H1 (cell line): Measurements from ENCODE around the gene DICER1. TPM values are rescaled to one million over a fixed set of nuclear protein-coding genes. Genes with fewer than 3 reads are reported as not detected.

Source experiments
- CTCF ChIA-PET: fragments of 300-600 bp; sonication (Branson Sonifier 250); formaldehyde crosslinking; loops from one replicate; lab custom pipeline; 2021; ENCODE audit not compliant: partially characterized antibody; lab: Charles Lee
- POLR2A ChIA-PET: fragments of 300-600 bp; sonication (Branson Sonifier 250); formaldehyde crosslinking; loops from one replicate; lab custom pipeline; 2021; ENCODE audit warnings: inconsistent platforms; ENCODE audit not compliant: partially characterized antibody; lab: Charles Lee
- DNase-seq, 2 experiments: peaks; one replicate each; pipeline versions ENCODE4 v3.0.0 to v3.0.0-alpha.2; 2010 to 2022; ENCODE audit warnings: low spot score in 2 of 2, low read depth in 1 of 2, mixed read lengths in 1 of 2
- FAIRE-seq: peaks from 2 replicates; lab custom pipeline; 2011; peaks lifted over from hg19 to GRCh38; lab: Jason Lieb, UNC
- H2AFZ ChIP-seq: 2 replicates; pipeline ENCODE4 v1.8.1; 2012; ENCODE audit warnings: low read length, inconsistent platforms
- H2AK5ac ChIP-seq: 2 replicates; pipeline ENCODE4 v1.6.1; 2013; ENCODE audit warnings: low read depth, low read length
- H2BK120ac ChIP-seq: replicated peaks from 2 replicates; pipeline ENCODE3; 2013; ENCODE audit warnings: low read depth, low read length, inconsistent platforms
- H2BK12ac ChIP-seq: 2 replicates; pipeline ENCODE4 v1.6.1; 2013; ENCODE audit warnings: low read depth, low read length
- H2BK15ac ChIP-seq: 2 replicates; pipeline ENCODE4 v1.6.1; 2013; ENCODE audit warnings: low read length
- H2BK20ac ChIP-seq: 2 replicates; pipeline ENCODE4 v1.6.1; 2013; ENCODE audit warnings: low read length
- H2BK5ac ChIP-seq: 2 replicates; pipeline ENCODE4 v1.6.1; 2013; ENCODE audit warnings: low read depth, low read length
- H3K14ac ChIP-seq: 2 replicates; pipeline ENCODE4 v1.6.1; 2013; ENCODE audit warnings: inconsistent platforms; ENCODE audit not compliant: insufficient read length
- H3K18ac ChIP-seq: 2 replicates; pipeline ENCODE4 v1.6.1; 2013; ENCODE audit warnings: low read length; ENCODE audit errors: extremely low read depth
- H3K23ac ChIP-seq: 2 replicates; pipeline ENCODE4 v1.6.1; 2013; ENCODE audit warnings: inconsistent platforms; ENCODE audit not compliant: insufficient read length
- H3K23me2 ChIP-seq: 2 replicates; pipeline ENCODE4 v1.6.1; 2013; ENCODE audit warnings: low read depth, low read length
- H3K27ac ChIP-seq: 2 replicates; pipeline ENCODE4 v1.6.1; 2011; ENCODE audit warnings: low read depth, low read length, inconsistent platforms
- H3K27me3 ChIP-seq, 4 experiments: replicated peaks in 1 of 4; 1 replicate in 1 of 4; 2 replicates in 3 of 4; pipeline versions ENCODE4 v1.6.1 to v1.8.1; 2011 to 2013; ENCODE audit warnings: low read length in 3 of 4, mild to moderate bottlenecking in 3 of 4, inconsistent platforms in 2 of 4, mixed read lengths in 2 of 4, moderate library complexity in 1 of 4; ENCODE audit not compliant: control insufficient read depth in 3 of 4, insufficient read depth in 3 of 4; ENCODE audit errors: extremely low read depth in 1 of 4
- H3K36me3 ChIP-seq, 4 experiments: 2 replicates each; pipeline versions ENCODE4 v1.6.1 to v1.8.1; 2011 to 2013; ENCODE audit warnings: mild to moderate bottlenecking in 4 of 4, low read length in 3 of 4, moderate library complexity in 2 of 4, control low read depth in 1 of 4, inconsistent platforms in 1 of 4; ENCODE audit not compliant: insufficient read depth in 4 of 4, control insufficient read depth in 2 of 4
- H3K4ac ChIP-seq: replicated peaks from 2 replicates; pipeline ENCODE3; 2013; ENCODE audit warnings: low read length, low read depth, mixed read lengths, inconsistent platforms; ENCODE audit not compliant: insufficient read length
- H3K4me1 ChIP-seq, 4 experiments: replicated peaks in 1 of 4; 1 replicate in 1 of 4; 2 replicates in 3 of 4; pipeline versions ENCODE4 v1.6.1 to v1.8.1; 2011 to 2013; ENCODE audit warnings: low read length in 3 of 4, inconsistent platforms in 2 of 4, mixed read lengths in 1 of 4; ENCODE audit not compliant: insufficient read depth in 4 of 4, control insufficient read depth in 3 of 4
- H3K4me2 ChIP-seq, 2 experiments: 2 replicates each; pipeline versions ENCODE4 v1.6.1 to v1.8.1; 2011 to 2013; ENCODE audit warnings: low read depth in 2 of 2, low read length in 2 of 2, control low read depth in 1 of 2, inconsistent platforms in 1 of 2, mild to moderate bottlenecking in 1 of 2; ENCODE audit not compliant: insufficient read depth in 1 of 2
- H3K4me3 ChIP-seq, 4 experiments: fragments of 200-600, 300-600 bp in 1 of 4; sonication (generic), shearing (Covaris generic), sonication (Bioruptor Twin) in 1 of 4; 2 replicates each; pipeline versions ENCODE4 v1.5.1 to v1.8.1; 2011 to 2016; ENCODE audit warnings: low read length in 4 of 4, low read depth in 3 of 4, control low read depth in 2 of 4, inconsistent platforms in 2 of 4, mild to moderate bottlenecking in 2 of 4, mixed read lengths in 1 of 4, moderate library complexity in 1 of 4; ENCODE audit not compliant: insufficient read depth in 2 of 4; ENCODE audit errors: extremely low read depth in 1 of 4
- H3K56ac ChIP-seq: replicated peaks from 2 replicates; pipeline ENCODE3; 2013; ENCODE audit warnings: low read depth, mild to moderate bottlenecking, mixed read lengths, low read length, inconsistent platforms; ENCODE audit not compliant: insufficient read length
- H3K79me1 ChIP-seq: 2 replicates; pipeline ENCODE4 v1.6.1; 2013; ENCODE audit warnings: low read depth, low read length, control low read depth
- H3K79me2 ChIP-seq, 2 experiments: 2 replicates each; pipeline versions ENCODE4 v1.6.1 to v1.8.1; 2012 to 2013; ENCODE audit warnings: low read length in 2 of 2, mild to moderate bottlenecking in 2 of 2, inconsistent platforms in 1 of 2; ENCODE audit not compliant: insufficient read depth in 2 of 2, control insufficient read depth in 1 of 2
- H3K9ac ChIP-seq, 4 experiments: replicated peaks in 1 of 4; 1 replicate in 1 of 4; 2 replicates in 3 of 4; pipeline versions ENCODE4 v1.6.1 to v1.8.1; 2011 to 2013; ENCODE audit warnings: low read depth in 3 of 4, low read length in 3 of 4, control low read depth in 2 of 4, mild to moderate bottlenecking in 2 of 4, moderate library complexity in 2 of 4, inconsistent platforms in 1 of 4; ENCODE audit errors: extremely low read depth in 1 of 4
- H3K9me3 ChIP-seq, 2 experiments: 2 replicates each; pipeline versions ENCODE4 v1.6.1 to v1.8.1; 2012 to 2013; ENCODE audit warnings: mild to moderate bottlenecking in 2 of 2, moderate library complexity in 2 of 2, control low read depth in 1 of 2, inconsistent platforms in 1 of 2, low read depth in 1 of 2, low read length in 1 of 2, mixed read lengths in 1 of 2; ENCODE audit not compliant: insufficient read depth in 2 of 2
- H4K20me1 ChIP-seq, 2 experiments: replicated peaks in 1 of 2; 2 replicates each; pipeline versions ENCODE3 to v1.8.1; 2011 to 2013; ENCODE audit warnings: inconsistent platforms in 2 of 2, low read length in 2 of 2, mild to moderate bottlenecking in 1 of 2; ENCODE audit not compliant: insufficient read depth in 2 of 2, control insufficient read depth in 1 of 2
- H4K5ac ChIP-seq: 2 replicates; pipeline ENCODE4 v1.6.1; 2013; ENCODE audit warnings: low read length, low read depth, mixed read lengths, inconsistent platforms; ENCODE audit not compliant: insufficient read length
- H4K8ac ChIP-seq: 2 replicates; pipeline ENCODE4 v1.8.0; 2013; ENCODE audit warnings: mild to moderate bottlenecking, moderate library complexity, low read length, inconsistent platforms; ENCODE audit not compliant: insufficient read depth; ENCODE audit errors: extremely low read depth
- H4K91ac ChIP-seq: replicated peaks from 2 replicates; pipeline ENCODE3; 2013; ENCODE audit warnings: low read length, mixed read lengths, inconsistent platforms; ENCODE audit not compliant: insufficient read length
- SIN3A ChIP-seq, 2 experiments: IDR thresholded peaks in 1 of 2; conservative IDR thresholded peaks in 1 of 2; 2 replicates each; pipeline ENCODE4 v1.6.1; 2011 to 2012; ENCODE audit warnings: low read length in 2 of 2, improper control_type of control experiment in 1 of 2, low read depth in 1 of 2, mild to moderate bottlenecking in 1 of 2
- WGBS, 2 experiments: shearing (Covaris generic) in 1 of 2; methylation state at CpG; one replicate each; pipeline versions ENCODE4 v1.1.6 to v1.1.7; 2013 to 2015; ENCODE audit warnings: low lambda C conversion rate in 2 of 2, mixed read lengths in 2 of 2, inconsistent platforms in 1 of 2, low coverage in 1 of 2, missing lambda C conversion rate in 1 of 2; ENCODE audit not compliant: insufficient replicate concordance in 2 of 2, insufficient coverage in 1 of 2, insufficient read length in 1 of 2; ENCODE audit errors: extremely low coverage in 1 of 2, missing lambda C conversion rate in 1 of 2; 5-methylcytosine and 5-hydroxymethylcytosine counted together
- polyA plus RNA-seq, 7 experiments: library from polyadenylated mRNA; depleted of rRNA in 3 of 7; stranded (reverse) in 5 of 7; unstranded in 2 of 7; fragments of >200 nt in 5 of 7; fragments of 200-250 nt in 2 of 7; gene quantifications; 1 replicate in 5 of 7; 2 replicates in 1 of 7; 4 replicates in 1 of 7; pipeline versions ENCODE4 v1.2.1 to v1.2.3, GENCODE V29; 2011 to 2013; ENCODE audit warnings: missing spikeins in 2 of 7, mixed read lengths in 2 of 7
- total RNA-seq: library from RNA; stranded (reverse); fragmentation: NEBNext Ultra II Directional; extraction: Animal tissue kit (Norgen Biotek cat#: 25700); gene quantifications from 2 replicates; pipeline ENCODE4 v1.2.1, GENCODE V29; 2021

DICER1 gene
- total and polyA plus RNA-seq, 2 of the 8 experiments (the other 6 are each of a cell fraction or from before 2014, with no cell fraction given): 11.9 to 61.8 TPM

DNA sequence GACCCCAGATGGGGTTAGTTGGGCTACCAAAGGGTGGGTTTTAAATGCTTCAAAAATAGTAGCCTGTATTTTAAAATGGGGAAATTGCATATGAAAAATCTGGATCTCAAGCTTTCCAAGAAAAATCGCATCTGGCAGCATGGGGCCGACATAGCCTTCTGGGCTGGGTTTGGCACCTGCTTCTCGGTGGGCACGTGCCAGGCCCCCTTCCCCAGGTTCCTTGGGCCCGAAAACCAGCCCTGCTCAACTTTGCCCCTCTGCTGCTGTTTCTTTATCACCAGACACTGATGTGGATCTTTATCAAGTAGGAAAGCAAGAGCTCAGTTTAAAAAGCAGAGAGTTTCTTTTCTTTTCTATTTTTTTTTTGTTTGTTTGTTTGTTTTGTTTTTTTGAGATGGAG lies 95.1 kb downstream of the DICER1 start:
- DNase-seq (no peak), FAIRE-seq (no peak)
- Histone ChIP-seq H3K4me3 (no peak overlapping the region), H2AFZ (no peak overlapping the region), H4K8ac (no peak overlapping the region), H3K9me3 (no peaks in the 10 kb centered on the region), H3K27me3 (no peaks in the 10 kb centered on the region; a peak in 1 of 7 replicates), H3K56ac (no peak overlapping the region), H3K36me3 (no peaks in the 10 kb centered on the region), H2BK20ac (no peak overlapping the region), H3K4me1 (no peaks in the 10 kb centered on the region), H4K91ac (no peak overlapping the region), H2AK5ac (no peak overlapping the region), H3K4me2 (no peak overlapping the region), H3K27ac (no peak overlapping the region), H3K23ac (no peak overlapping the region), H2BK12ac (no peak overlapping the region), H4K5ac (no peak overlapping the region), H4K20me1 (peaks cover 0 to 7% of the 10 kb centered on the region in 2 experiments), H3K4ac (no peak overlapping the region), H3K79me2 (no peaks in the 10 kb centered on the region), H3K9ac (no peak overlapping the region), H2BK5ac (no peak overlapping the region), H3K79me1 (no peaks in the 10 kb centered on the region), H3K18ac (no peak overlapping the region), H2BK120ac (no peak overlapping the region), H3K23me2 (peaks cover 8% of the 10 kb centered on the region; the same call in 1 of the 2 replicates), H2BK15ac (no peak overlapping the region), H3K14ac (no peak overlapping the region)
- 96% methylated on average over 5 of the region's 5 CpGs; no CpG with 5 or more reads in 1 of the 2 experiments for WGBS, 2 experiments
- ChIA-PET CTCF (interaction anchor here (0.5 to 0.6 kb wide), 2 partner anchors 978 to 1347 kb away, joined by 3 read pairs; no protein-coding TSS in a partner anchor), POLR2A (no interaction called here)
- TF ChIP-seq SIN3A (conservative IDR thresholded peaks at IDR 0.05 in 1 of 2, IDR thresholded peaks at IDR 0.05 in 1 of 2; ENCODE audit: low read depth in 1 of 2, low read length in 2 of 2): no peak
